H9 (cell line): ENCODE measurements around the gene GPRASP2. TPM values are rescaled to one million over a fixed set of nuclear protein-coding genes. Genes with fewer than 3 reads are reported as not detected.
A peak's percentile ranks its signal among the peaks of the same experiment; 100 is the strongest.

Source experiments
- DNase-seq: peaks from one replicate; pipeline ENCODE4 v3.0.0-alpha.2; 2017
- H2AFZ ChIP-seq: one replicate; pipeline ENCODE4 v1.6.1; 2013; ENCODE audit warnings: mild to moderate bottlenecking, low read length, control low read depth, moderate library complexity
- H2AK5ac ChIP-seq: 2 replicates; pipeline ENCODE4 v1.6.1; 2013; ENCODE audit warnings: low read length, control low read depth, mixed read lengths; ENCODE audit not compliant: insufficient read length
- H2BK120ac ChIP-seq: one replicate; pipeline ENCODE4 v1.6.1; 2013; ENCODE audit warnings: low read depth, mild to moderate bottlenecking, low read length, control low read depth, inconsistent platforms; ENCODE audit not compliant: poor library complexity, severe bottlenecking
- H2BK12ac ChIP-seq: 2 replicates; pipeline ENCODE4 v1.6.1; 2013; ENCODE audit warnings: low read length, control low read depth, mixed read lengths, low read depth; ENCODE audit not compliant: insufficient read length
- H2BK15ac ChIP-seq: 2 replicates; pipeline ENCODE4 v1.6.1; 2013; ENCODE audit warnings: low read depth, low read length, control low read depth
- H2BK20ac ChIP-seq: one replicate; pipeline ENCODE4 v1.6.1; 2013; ENCODE audit warnings: low read depth, mild to moderate bottlenecking, low read length, control low read depth, inconsistent platforms; ENCODE audit not compliant: poor library complexity, severe bottlenecking
- H2BK5ac ChIP-seq: 2 replicates; pipeline ENCODE4 v1.6.1; 2013; ENCODE audit warnings: low read length, control low read depth, mixed read lengths; ENCODE audit not compliant: insufficient read length
- H3K14ac ChIP-seq: 2 replicates; pipeline ENCODE4 v1.6.1; 2013; ENCODE audit warnings: low read length, control low read depth; ENCODE audit not compliant: insufficient read depth
- H3K18ac ChIP-seq: 2 replicates; pipeline ENCODE4 v1.6.1; 2013; ENCODE audit warnings: low read depth, mild to moderate bottlenecking, mixed read lengths, low read length, control low read depth; ENCODE audit not compliant: insufficient read length
- H3K23ac ChIP-seq: 2 replicates; pipeline ENCODE4 v1.6.1; 2013; ENCODE audit warnings: low read length, control low read depth, mixed read lengths, low read depth; ENCODE audit not compliant: insufficient read length
- H3K23me2 ChIP-seq: 2 replicates; pipeline ENCODE4 v1.6.1; 2013; ENCODE audit warnings: low read depth, mild to moderate bottlenecking, mixed read lengths, low read length, control low read depth; ENCODE audit not compliant: insufficient read length, poor library complexity, severe bottlenecking
- H3K27ac ChIP-seq: 2 replicates; pipeline ENCODE4 v1.5.1; 2013; ENCODE audit warnings: low read length, control low read depth, mixed read lengths, low read depth; ENCODE audit not compliant: insufficient read length
- H3K27me3 ChIP-seq: 2 replicates; pipeline ENCODE4 v1.6.1; 2013; ENCODE audit warnings: low read length, control low read depth, inconsistent platforms; ENCODE audit not compliant: insufficient read depth
- H3K4ac ChIP-seq: 2 replicates; pipeline ENCODE4 v1.6.1; 2013; ENCODE audit warnings: low read depth, mild to moderate bottlenecking, control low read depth, inconsistent platforms, low read length, moderate library complexity
- H3K4me1 ChIP-seq: 2 replicates; pipeline ENCODE4 v1.6.1; 2013; ENCODE audit warnings: low read length, control low read depth, inconsistent platforms; ENCODE audit not compliant: insufficient read depth
- H3K4me2 ChIP-seq: 2 replicates; pipeline ENCODE4 v1.6.1; 2013; ENCODE audit warnings: low read length, control low read depth, mixed read lengths; ENCODE audit not compliant: insufficient read length, insufficient read depth
- H3K56ac ChIP-seq: 2 replicates; pipeline ENCODE4 v1.6.1; 2013; ENCODE audit warnings: low read depth, mild to moderate bottlenecking, mixed read lengths, low read length, control low read depth; ENCODE audit not compliant: insufficient read length
- H3K79me1 ChIP-seq: 2 replicates; pipeline ENCODE4 v1.6.1; 2013; ENCODE audit warnings: low read depth, mild to moderate bottlenecking, moderate library complexity, low read length, control low read depth, inconsistent platforms; ENCODE audit not compliant: insufficient read depth, poor library complexity, severe bottlenecking
- H3K79me2 ChIP-seq: 2 replicates; pipeline ENCODE4 v1.6.1; 2013; ENCODE audit warnings: low read length, control low read depth, inconsistent platforms; ENCODE audit not compliant: insufficient read depth
- H3K9ac ChIP-seq: 2 replicates; pipeline ENCODE4 v1.6.1; 2013; ENCODE audit warnings: low read length, control low read depth, mixed read lengths; ENCODE audit not compliant: insufficient read length; ENCODE audit errors: extremely low read depth
- H3K9me3 ChIP-seq: one replicate; pipeline ENCODE4 v1.6.1; 2013; ENCODE audit warnings: low read depth, low read length, inconsistent platforms; ENCODE audit not compliant: control insufficient read depth
- H3T11ph ChIP-seq: one replicate; pipeline ENCODE4 v1.6.1; 2013; ENCODE audit warnings: mild to moderate bottlenecking, low read length, control low read depth, inconsistent platforms
- H4K20me1 ChIP-seq: one replicate; pipeline ENCODE4 v1.6.1; 2013; ENCODE audit not compliant: control insufficient read depth, insufficient read length, insufficient read depth
- H4K5ac ChIP-seq: 2 replicates; pipeline ENCODE4 v1.6.1; 2013; ENCODE audit warnings: low read depth, mild to moderate bottlenecking, mixed read lengths, low read length, control low read depth; ENCODE audit not compliant: insufficient read length
- H4K8ac ChIP-seq: replicated peaks from 2 replicates; pipeline ENCODE4 v1.6.1; 2013; ENCODE audit warnings: low read length, control low read depth, mixed read lengths, low read depth; ENCODE audit not compliant: insufficient read length
- H4K91ac ChIP-seq: 2 replicates; pipeline ENCODE4 v1.6.1; 2013; ENCODE audit warnings: low read depth, mild to moderate bottlenecking, moderate library complexity, mixed read lengths, low read length, control low read depth; ENCODE audit not compliant: insufficient read length
- H3K27ac Mint-ChIP-seq, 3 experiments: 2 replicates in 2 of 3; 3 replicates in 1 of 3; pipeline ENCODE4 v1.8.0; 2020 to 2021; ENCODE audit warnings: mixed read lengths in 3 of 3, mild to moderate bottlenecking in 1 of 3, moderate library complexity in 1 of 3
- H3K27me3 Mint-ChIP-seq: 2 replicates; pipeline ENCODE4 v1.8.0; 2021; ENCODE audit warnings: low read depth, mild to moderate bottlenecking, moderate library complexity, mixed read lengths
- H3K36me3 Mint-ChIP-seq, 3 experiments: 2 replicates in 2 of 3; 3 replicates in 1 of 3; pipeline ENCODE4 v1.8.0; 2020 to 2021; ENCODE audit warnings: low read depth in 3 of 3, mixed read lengths in 3 of 3; ENCODE audit not compliant: insufficient read depth in 1 of 3
- H3K4me1 Mint-ChIP-seq, 2 experiments: 2 replicates each; pipeline ENCODE4 v1.8.0; 2020; ENCODE audit warnings: mixed read lengths in 2 of 2
- H3K4me3 Mint-ChIP-seq, 2 experiments: 2 replicates in 1 of 2; 3 replicates in 1 of 2; pipeline ENCODE4 v1.8.0; 2020 to 2021; ENCODE audit warnings: mild to moderate bottlenecking in 2 of 2, mixed read lengths in 2 of 2, moderate library complexity in 1 of 2
- H3K9me3 Mint-ChIP-seq, 2 experiments: 2 replicates in 1 of 2; 3 replicates in 1 of 2; pipeline ENCODE4 v1.8.0; 2020; ENCODE audit warnings: mild to moderate bottlenecking in 2 of 2, mixed read lengths in 2 of 2, moderate library complexity in 1 of 2
- WGBS: extraction: QIAGEN DNeasy Blood & Tissue Kit; methylation state at CpG from one replicate; pipeline ENCODE4 v1.1.7; 2013; ENCODE audit warnings: missing lambda C conversion rate, low lambda C conversion rate, mixed read lengths; ENCODE audit not compliant: insufficient read length; ENCODE audit errors: extremely low coverage; 5-methylcytosine and 5-hydroxymethylcytosine counted together
- total RNA-seq: library from RNA; stranded (reverse); gene quantifications from 2 replicates; pipeline ENCODE4 v1.2.1, GENCODE V29; 2021
- TF ChIP-seq, protein P1 (sequence below): fragments of 200-600 bp; sonication (generic); conservative IDR thresholded peaks from 3 replicates; pipeline ENCODE4 v1.8.0; 2021; ENCODE audit warnings: antibody characterized with exemption, mild to moderate bottlenecking

The GPRASP2 gene
- total RNA-seq, 1 experiment from 2014 or later, result 14.2 TPM

DNA sequence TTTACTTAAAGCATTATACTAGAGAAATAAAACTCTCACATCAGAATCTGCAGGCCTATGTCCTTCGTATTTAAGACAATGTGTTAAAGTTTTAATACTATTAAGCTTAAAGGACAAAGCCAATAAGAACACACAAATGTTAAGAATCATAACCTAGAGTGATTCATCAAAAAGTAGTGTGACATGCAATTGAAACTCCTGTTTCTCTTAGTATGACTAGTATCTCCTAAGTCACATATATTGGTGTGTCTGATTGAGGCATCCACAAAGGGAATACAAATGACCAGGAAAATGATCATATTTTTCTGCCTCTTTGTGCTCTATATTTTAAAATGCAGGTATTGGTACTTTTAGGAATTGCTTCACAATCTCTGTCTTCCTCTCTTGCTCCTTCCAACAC lies 32.1 kb downstream of the GPRASP2 start:
- no peaks in the 10 kb centered on the region for H3K23me2 ChIP-seq
- no peak overlapping the region; a peak in 1 of 7 replicates for H3K27ac Mint-ChIP-seq
- no peaks in the 10 kb centered on the region; the same call in 1 of the 2 replicates for H3K4me1 ChIP-seq
- peaks cover 13 to 17% of the 10 kb centered on the region in 2 experiments for H3K4me1 Mint-ChIP-seq
- H3K56ac ChIP-seq, result no peak overlapping the region
- no peak overlapping the region for H3K18ac ChIP-seq
- H3K4ac ChIP-seq, result no peak overlapping the region
- no peak overlapping the region for H2BK12ac ChIP-seq
- TF ChIP-seq, protein P1, sequence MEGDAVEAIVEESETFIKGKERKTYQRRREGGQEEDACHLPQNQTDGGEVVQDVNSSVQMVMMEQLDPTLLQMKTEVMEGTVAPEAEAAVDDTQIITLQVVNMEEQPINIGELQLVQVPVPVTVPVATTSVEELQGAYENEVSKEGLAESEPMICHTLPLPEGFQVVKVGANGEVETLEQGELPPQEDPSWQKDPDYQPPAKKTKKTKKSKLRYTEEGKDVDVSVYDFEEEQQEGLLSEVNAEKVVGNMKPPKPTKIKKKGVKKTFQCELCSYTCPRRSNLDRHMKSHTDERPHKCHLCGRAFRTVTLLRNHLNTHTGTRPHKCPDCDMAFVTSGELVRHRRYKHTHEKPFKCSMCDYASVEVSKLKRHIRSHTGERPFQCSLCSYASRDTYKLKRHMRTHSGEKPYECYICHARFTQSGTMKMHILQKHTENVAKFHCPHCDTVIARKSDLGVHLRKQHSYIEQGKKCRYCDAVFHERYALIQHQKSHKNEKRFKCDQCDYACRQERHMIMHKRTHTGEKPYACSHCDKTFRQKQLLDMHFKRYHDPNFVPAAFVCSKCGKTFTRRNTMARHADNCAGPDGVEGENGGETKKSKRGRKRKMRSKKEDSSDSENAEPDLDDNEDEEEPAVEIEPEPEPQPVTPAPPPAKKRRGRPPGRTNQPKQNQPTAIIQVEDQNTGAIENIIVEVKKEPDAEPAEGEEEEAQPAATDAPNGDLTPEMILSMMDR, result no peak
- no CpG with 5 or more reads among the region's 1 CpG for WGBS
- H4K91ac ChIP-seq, result no peak overlapping the region
- no peaks in the 10 kb centered on the region for H4K20me1 ChIP-seq
- H3K9me3 Mint-ChIP-seq, result peaks cover 69 to 70% of the 10 kb centered on the region in 2 experiments
- no peak overlapping the region for H2BK5ac ChIP-seq
- no peak overlapping the region for H3K4me2 ChIP-seq
- H2AFZ ChIP-seq, result no peak overlapping the region
- no peak overlapping the region for H2BK15ac ChIP-seq
- no peak overlapping the region for H3K9ac ChIP-seq
- H2AK5ac ChIP-seq, result no peak overlapping the region
- H3K23ac ChIP-seq, result no peak overlapping the region
- peaks cover 2% of the 10 kb centered on the region; the same call in 1 of the 2 replicates for H3K27me3 Mint-ChIP-seq
- no peak overlapping the region for H3K27ac ChIP-seq
- no peaks in the 10 kb centered on the region for H3K79me2 ChIP-seq
- no peak overlapping the region for H4K8ac ChIP-seq
- no peak overlapping the region for H3K14ac ChIP-seq
- no peak overlapping the region for H3T11ph ChIP-seq
- no peaks in the 10 kb centered on the region for H3K79me1 ChIP-seq
- DNase-seq, result no peak
- peaks cover 0 to 8% (median 0%) of the 10 kb centered on the region in 3 experiments; a peak in 4 of 7 replicates for H3K36me3 Mint-ChIP-seq
- no peak overlapping the region for H2BK20ac ChIP-seq
- no peaks in the 10 kb centered on the region for H3K27me3 ChIP-seq
- no peak overlapping the region for H2BK120ac ChIP-seq
- H4K5ac ChIP-seq, result no peak overlapping the region
- peak overlapping the region in 1 of 2 experiments; percentile 17; a peak in 2 of 5 replicates for H3K4me3 Mint-ChIP-seq
- peaks cover 29% of the 10 kb centered on the region for H3K9me3 ChIP-seq
